IMR-90 (cell line): ENCODE measurements around the gene TNRC6C. TPM values are rescaled to one million over a fixed set of nuclear protein-coding genes. Genes with fewer than 3 reads are reported as not detected.
"Not testable (repeated sequence)": the region's sequence is repeated elsewhere in the genome, so short reads cannot be mapped to it uniquely, and the experiment has no call there.

Source experiments
- ATAC-seq: fragments of 200-7000 bp; cut with Tn5 transposase; 2 replicates; pipeline ENCODE4 v1.9.1; 2020; ENCODE audit warnings: low read depth, mild to moderate bottlenecking, moderate library complexity
- BruUV-seq: library from RNA; stranded (reverse); fragments of 400-500 nt; replicated peaks from 2 replicates; lab custom pipeline; 2021; lab: Mats Ljungman, UMichigan
- CTCF ChIA-PET: fragments of 300-600 bp; formaldehyde crosslinking; extraction: SDS; loops from one replicate; lab custom pipeline; 2021; ENCODE audit warnings: antibody characterized with exemption; lab: Yijun Ruan, JAX
- POLR2A ChIA-PET: fragments of 300-600 bp; sonication (Branson Sonifier 250); formaldehyde crosslinking; loops from one replicate; lab custom pipeline; 2022; ENCODE audit warnings: antibody characterized with exemption; ENCODE audit not compliant: unreplicated experiment; lab: Charles Lee
- DNase-seq: peaks from one replicate; pipeline ENCODE4 v3.0.0; 2013
- H2AFZ ChIP-seq: replicated peaks from 2 replicates; pipeline ENCODE3; 2013; ENCODE audit warnings: low read length, mild to moderate bottlenecking; ENCODE audit not compliant: poor library complexity
- H2AK5ac ChIP-seq: 2 replicates; pipeline ENCODE4 v1.6.1; 2013; ENCODE audit warnings: low read depth, low read length, inconsistent platforms
- H2AK9ac ChIP-seq: replicated peaks from 2 replicates; pipeline ENCODE3; 2013; ENCODE audit warnings: mild to moderate bottlenecking, low read depth, low read length, moderate library complexity; ENCODE audit not compliant: poor library complexity
- H2BK120ac ChIP-seq: 2 replicates; pipeline ENCODE4 v1.6.1; 2013; ENCODE audit warnings: low read depth, low read length, inconsistent platforms
- H2BK15ac ChIP-seq: 3 replicates; pipeline ENCODE4 v1.6.1; 2013; ENCODE audit warnings: low read depth, low read length, inconsistent platforms
- H2BK20ac ChIP-seq: 2 replicates; pipeline ENCODE4 v1.6.1; 2013; ENCODE audit warnings: low read depth, mild to moderate bottlenecking, inconsistent platforms, low read length, moderate library complexity
- H2BK5ac ChIP-seq: 2 replicates; pipeline ENCODE4 v1.6.1; 2013; ENCODE audit warnings: mild to moderate bottlenecking, low read depth, low read length, inconsistent platforms; ENCODE audit not compliant: poor library complexity, severe bottlenecking
- H3K14ac ChIP-seq: replicated peaks from 2 replicates; pipeline ENCODE4 v1.6.1; 2013; ENCODE audit warnings: low read depth, low read length, inconsistent platforms
- H3K18ac ChIP-seq: 2 replicates; pipeline ENCODE4 v1.6.1; 2013; ENCODE audit warnings: low read depth, low read length, control low read depth
- H3K23ac ChIP-seq: 2 replicates; pipeline ENCODE4 v1.6.1; 2013; ENCODE audit warnings: low read depth, low read length, inconsistent platforms
- H3K27ac ChIP-seq: 2 replicates; pipeline ENCODE4 v1.5.1; 2013; ENCODE audit warnings: mild to moderate bottlenecking, control low read depth, low read length; ENCODE audit not compliant: insufficient read depth
- H3K27me3 ChIP-seq: 2 replicates; pipeline ENCODE4 v1.6.1; 2013; ENCODE audit warnings: low read length; ENCODE audit not compliant: control insufficient read depth, insufficient read depth
- H3K36me3 ChIP-seq: 2 replicates; pipeline ENCODE4 v1.6.1; 2013; ENCODE audit warnings: low read length, mixed read lengths; ENCODE audit not compliant: control insufficient read depth, insufficient read depth
- H3K4ac ChIP-seq: 2 replicates; pipeline ENCODE4 v1.6.1; 2013; ENCODE audit warnings: low read depth, low read length, inconsistent platforms
- H3K4me1 ChIP-seq: 2 replicates; pipeline ENCODE4 v1.6.1; 2013; ENCODE audit warnings: low read length, mixed read lengths; ENCODE audit not compliant: control insufficient read depth, insufficient read depth
- H3K4me2 ChIP-seq: 2 replicates; pipeline ENCODE4 v1.6.1; 2013; ENCODE audit warnings: low read depth, mild to moderate bottlenecking, control low read depth, low read length, moderate library complexity
- H3K4me3 ChIP-seq: 2 replicates; pipeline ENCODE4 v1.5.1; 2013; ENCODE audit warnings: low read depth, mild to moderate bottlenecking, control low read depth, low read length, moderate library complexity; ENCODE audit not compliant: insufficient read depth
- H3K56ac ChIP-seq: 2 replicates; pipeline ENCODE4 v1.6.1; 2013; ENCODE audit warnings: low read length, inconsistent platforms; ENCODE audit not compliant: insufficient read depth; ENCODE audit errors: extremely low read depth
- H3K79me1 ChIP-seq, 2 experiments: 2 replicates each; pipeline ENCODE4 v1.6.1; 2013; ENCODE audit warnings: low read length in 2 of 2, inconsistent platforms in 1 of 2, low read depth in 1 of 2
- H3K9ac ChIP-seq: 2 replicates; pipeline ENCODE4 v1.6.1; 2013; ENCODE audit warnings: low read depth, low read length, control low read depth
- H3K9me1 ChIP-seq: 2 replicates; pipeline ENCODE4 v1.6.1; 2013; ENCODE audit warnings: low read length, inconsistent platforms; ENCODE audit not compliant: insufficient read depth
- H3K9me3 ChIP-seq: 2 replicates; pipeline ENCODE4 v1.6.1; 2013; ENCODE audit warnings: low read length; ENCODE audit not compliant: control insufficient read depth, insufficient read depth
- H4K20me1 ChIP-seq: 2 replicates; pipeline ENCODE4 v1.6.1; 2013; ENCODE audit warnings: low read length, inconsistent platforms; ENCODE audit not compliant: insufficient read depth
- H4K5ac ChIP-seq: 2 replicates; pipeline ENCODE4 v1.6.1; 2013; ENCODE audit warnings: mild to moderate bottlenecking, low read depth, low read length, control low read depth
- H4K8ac ChIP-seq, 2 experiments: 2 replicates each; pipeline ENCODE4 v1.6.1; 2013; ENCODE audit warnings: low read depth in 2 of 2, low read length in 2 of 2, control low read depth in 1 of 2, inconsistent platforms in 1 of 2
- H4K91ac ChIP-seq: 2 replicates; pipeline ENCODE4 v1.6.1; 2013; ENCODE audit warnings: low read depth, low read length, inconsistent platforms; ENCODE audit not compliant: insufficient read depth
- WGBS, 2 experiments: methylation state at CpG; one replicate each; pipeline versions ENCODE4 v1.1.5 to v1.1.7; 2013; ENCODE audit warnings: missing lambda C conversion rate in 2 of 2; ENCODE audit not compliant: insufficient read length in 1 of 2; ENCODE audit errors: extremely low coverage in 2 of 2; 5-methylcytosine and 5-hydroxymethylcytosine counted together
- dilution Hi-C: fragments of 300-500 bp; cut with HindIII; formaldehyde crosslinking; loops from one replicate; pipeline ENCODE4 v1.14.3; 2018; ENCODE audit warnings: low sequenced_read_pairs; ENCODE audit not compliant: unreplicated experiment
- in situ Hi-C: fragments of 300-500 bp; cut with MboI; formaldehyde crosslinking; loops from 3 replicates; pipeline ENCODE4 v1.14.3; 2019; ENCODE audit warnings: low sequenced_read_pairs, inconsistent platforms, mixed read lengths
- intact Hi-C: fragments of 100-400 bp; cut with micrococcal nuclease; formaldehyde crosslinking; loops from 2 replicates; pipeline ENCODE4 v1.10.0; 2022
- polyA plus RNA-seq, 3 experiments: library from polyadenylated mRNA; depleted of rRNA; stranded (reverse); fragments of >200 nt; gene quantifications; 2 replicates each; pipeline ENCODE4 v1.2.3, GENCODE V29; 2012; ENCODE audit warnings: low replicate concordance in 1 of 3
- total RNA-seq: library from RNA; depleted of rRNA; stranded (reverse); fragments of >200 nt; gene quantifications from 2 replicates; pipeline ENCODE4 v1.2.3, GENCODE V29; 2012
- TF ChIP-seq, protein P1 (sequence below): fragments of 150-350 bp; IDR thresholded peaks from 2 replicates; pipeline ENCODE4 v1.6.1; 2016; ENCODE audit warnings: low read depth, mild to moderate bottlenecking, low read length, moderate library complexity, borderline replicate concordance

Gene TNRC6C
- total and polyA plus RNA-seq, 2 of the 4 experiments (the other 2 are of a cell fraction), result 1.6 to 2.7 TPM

DNA sequence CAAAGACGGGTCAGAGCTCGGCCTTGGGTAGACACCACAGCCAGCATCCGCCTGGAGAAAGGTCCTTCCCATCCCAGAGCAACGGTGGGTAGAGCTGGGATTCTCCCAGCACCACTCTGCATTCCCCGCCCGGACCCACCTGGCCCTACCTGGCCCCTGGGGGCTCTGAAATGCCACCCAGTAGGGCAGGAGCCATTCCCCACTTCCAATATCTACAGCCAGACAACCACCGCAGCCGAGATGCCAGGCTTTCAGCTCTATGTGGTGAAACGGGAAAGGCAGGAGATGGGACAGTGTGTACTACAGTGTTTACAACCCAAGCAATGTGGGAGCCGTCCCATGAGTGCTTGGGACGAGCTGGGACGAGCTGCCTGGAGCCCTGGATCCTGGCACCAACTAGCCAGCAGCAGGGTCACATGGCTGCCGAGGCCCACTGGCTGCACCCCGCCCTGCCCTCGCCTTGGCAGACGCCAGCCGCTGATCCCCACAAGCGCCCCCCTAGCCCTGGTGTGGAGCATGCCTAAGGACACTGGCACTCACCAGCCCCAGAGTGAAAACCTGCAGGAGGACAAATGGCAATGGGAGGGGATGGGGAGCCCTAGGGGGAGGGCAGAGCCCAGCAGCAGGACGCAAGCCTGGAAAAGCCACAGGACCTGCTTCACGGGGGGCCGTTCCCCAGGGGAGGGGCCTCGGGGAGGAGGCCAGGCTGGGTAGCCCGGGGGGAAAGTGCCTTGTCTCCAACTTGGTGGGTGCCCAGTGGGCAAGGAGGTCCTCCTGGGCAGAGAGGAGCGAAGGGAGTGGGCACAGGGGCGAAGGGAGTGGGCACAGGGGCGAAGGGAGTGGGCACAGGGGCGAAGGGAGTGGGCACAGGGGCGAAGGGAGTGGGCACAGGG is 156.6 kb downstream of the TNRC6C start (continued):
- TF ChIP-seq, protein P1, sequence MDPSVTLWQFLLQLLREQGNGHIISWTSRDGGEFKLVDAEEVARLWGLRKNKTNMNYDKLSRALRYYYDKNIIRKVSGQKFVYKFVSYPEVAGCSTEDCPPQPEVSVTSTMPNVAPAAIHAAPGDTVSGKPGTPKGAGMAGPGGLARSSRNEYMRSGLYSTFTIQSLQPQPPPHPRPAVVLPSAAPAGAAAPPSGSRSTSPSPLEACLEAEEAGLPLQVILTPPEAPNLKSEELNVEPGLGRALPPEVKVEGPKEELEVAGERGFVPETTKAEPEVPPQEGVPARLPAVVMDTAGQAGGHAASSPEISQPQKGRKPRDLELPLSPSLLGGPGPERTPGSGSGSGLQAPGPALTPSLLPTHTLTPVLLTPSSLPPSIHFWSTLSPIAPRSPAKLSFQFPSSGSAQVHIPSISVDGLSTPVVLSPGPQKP, result no peak

DNA sequence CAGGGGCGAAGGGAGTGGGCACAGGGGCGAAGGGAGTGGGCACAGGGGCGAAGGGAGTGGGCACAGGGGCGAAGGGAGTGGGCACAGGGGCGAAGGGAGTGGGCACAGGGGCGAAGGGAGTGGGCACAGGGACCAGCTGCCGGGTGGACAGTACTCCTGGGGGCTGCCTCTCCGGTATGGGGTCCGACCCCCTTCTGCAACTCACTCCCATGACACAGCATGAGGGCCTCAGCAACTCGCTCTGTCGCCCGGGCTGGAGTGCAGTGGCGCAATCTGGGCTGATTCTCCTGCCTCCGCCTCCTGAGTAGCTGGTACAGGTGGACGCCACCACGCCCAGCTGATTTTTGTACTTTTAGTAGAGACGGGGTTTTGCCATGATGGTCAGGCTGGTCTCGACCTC is 157.3 kb downstream of the TNRC6C start:
- in situ Hi-C loops, result loop anchor here (10.0 kb wide), 2 partner anchors 129 to 309 kb away; no protein-coding TSS in a partner anchor
- H2AK5ac ChIP-seq, result not testable (repeated sequence)

More for the DNA sequence above, 157.3 kb downstream of the TNRC6C start:
- H3K9ac ChIP-seq, H2BK120ac ChIP-seq, dilution Hi-C loops, intact Hi-C loops, H3K79me1 ChIP-seq, H2AFZ ChIP-seq, H3K4me2 ChIP-seq, POLR2A ChIA-PET, BruUV-seq, H3K56ac ChIP-seq, H2BK5ac ChIP-seq, CTCF ChIA-PET, H3K9me1 ChIP-seq, H3K9me3 ChIP-seq, H4K5ac ChIP-seq, H2AK9ac ChIP-seq, H2BK20ac ChIP-seq, H2BK15ac ChIP-seq, H4K20me1 ChIP-seq, H3K14ac ChIP-seq, DNase-seq, H3K4me1 ChIP-seq, H3K27ac ChIP-seq, H3K4ac ChIP-seq, H4K91ac ChIP-seq, H3K18ac ChIP-seq, H3K23ac ChIP-seq, ATAC-seq, H3K36me3 ChIP-seq, H4K8ac ChIP-seq, H3K4me3 ChIP-seq: not testable (repeated sequence)
- peaks cover 12% of the 10 kb centered on the region; the same call in 1 of the 2 replicates for H3K27me3 ChIP-seq
- WGBS, 2 experiments, result 95% methylated on average over 7 of the region's 18 CpGs; no CpG with 5 or more reads in 1 of the 2 experiments
